TTC549 (cell line): Measurements from ENCODE around the gene DMAP1.

Experiments used
- FAIRE-seq: peaks from 2 replicates; lab custom pipeline; 2012; peaks lifted over from hg19 to GRCh38; lab: Jason Lieb, UNC

The DMAP1 gene

GRCh38 chr1:44256762-44257554 is 43.7 kb downstream of the DMAP1 start:
- FAIRE-seq, result no peak

DNA sequence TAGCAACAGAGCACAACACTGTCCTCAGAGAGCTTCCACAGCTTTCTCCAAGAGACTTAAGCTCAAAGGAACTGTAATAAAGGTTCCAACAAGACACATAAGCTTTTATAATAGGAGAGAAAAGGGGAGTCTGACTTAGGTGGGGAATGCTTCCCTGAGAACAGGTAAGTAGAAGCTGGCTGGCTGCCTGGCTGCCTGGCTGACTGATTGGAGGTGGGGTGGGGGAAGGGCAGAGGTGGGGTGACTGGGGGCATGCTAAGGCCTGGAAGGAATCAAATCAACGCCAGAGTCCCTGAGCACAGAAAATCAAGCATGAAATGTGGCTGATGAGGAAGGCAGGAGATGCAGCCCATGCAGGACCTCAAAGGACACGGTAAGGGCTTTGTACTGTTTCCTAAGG is 45.8 kb downstream of the DMAP1 start:
- FAIRE-seq, result no peak

DNA sequence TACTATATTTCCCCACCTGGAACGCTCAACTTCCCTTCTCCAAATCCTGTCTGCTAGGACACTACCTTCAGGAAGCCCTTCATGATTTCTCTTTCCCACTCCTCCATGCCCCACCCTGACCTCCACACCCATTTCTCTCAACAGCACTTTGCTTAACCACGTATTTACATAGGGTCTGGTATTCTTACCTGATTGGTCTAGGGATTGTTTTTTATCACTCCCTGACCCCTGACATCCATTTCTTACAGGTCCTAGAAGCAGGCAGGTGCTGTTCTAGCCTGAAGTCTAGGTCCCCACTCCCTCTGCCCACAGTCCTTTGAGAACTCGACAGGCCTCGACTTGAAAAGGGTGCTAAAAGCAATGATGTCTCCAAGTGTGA is 47.5 kb downstream of the DMAP1 start:
- FAIRE-seq, result no peak

- no peak for FAIRE-seq
Observed at GRCh38 chr1:44261171-44261817, 48.0 kb downstream of the DMAP1 start.

DNA sequence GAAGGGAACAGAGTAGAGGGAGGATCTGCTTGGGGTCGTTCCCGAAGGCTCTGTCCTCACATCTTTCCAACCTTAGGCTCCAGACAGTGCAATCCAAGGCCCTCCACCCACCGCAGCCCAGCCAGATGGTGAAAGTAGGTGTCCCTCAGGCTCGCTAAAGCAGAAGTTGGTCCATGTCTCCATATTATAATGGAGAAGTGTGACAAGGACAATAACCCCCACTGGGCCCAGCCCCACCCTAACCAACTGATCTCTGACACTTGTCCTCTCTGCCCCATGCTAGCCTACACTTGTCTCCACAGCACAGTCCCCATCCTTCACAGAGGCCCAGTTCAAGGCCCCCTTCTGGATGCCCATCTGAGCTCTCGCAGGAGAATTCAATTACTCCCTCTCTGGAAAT is 48.7 kb downstream of the DMAP1 start:
- no peak for FAIRE-seq

DNA sequence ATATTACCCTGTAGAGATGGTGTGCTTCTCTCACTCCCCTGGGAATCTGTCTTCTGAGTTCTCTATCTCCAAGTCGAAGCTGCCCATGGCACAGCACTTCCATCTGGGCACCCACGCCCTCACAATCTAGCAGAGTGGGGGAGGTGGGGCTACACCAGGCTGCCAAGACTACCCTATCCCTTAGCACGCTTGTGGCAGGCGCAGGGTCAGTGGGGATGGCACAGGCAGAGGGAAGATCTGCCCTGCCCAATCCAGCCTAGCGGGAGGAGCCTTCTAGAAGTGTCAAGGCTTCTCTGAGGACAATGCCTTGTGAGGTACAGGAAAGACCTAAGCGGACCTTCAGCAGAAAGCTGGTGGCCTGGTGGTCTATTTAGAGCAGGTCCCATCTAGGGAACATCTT is 49.1 kb downstream of the DMAP1 start:
- no peak for FAIRE-seq

DNA sequence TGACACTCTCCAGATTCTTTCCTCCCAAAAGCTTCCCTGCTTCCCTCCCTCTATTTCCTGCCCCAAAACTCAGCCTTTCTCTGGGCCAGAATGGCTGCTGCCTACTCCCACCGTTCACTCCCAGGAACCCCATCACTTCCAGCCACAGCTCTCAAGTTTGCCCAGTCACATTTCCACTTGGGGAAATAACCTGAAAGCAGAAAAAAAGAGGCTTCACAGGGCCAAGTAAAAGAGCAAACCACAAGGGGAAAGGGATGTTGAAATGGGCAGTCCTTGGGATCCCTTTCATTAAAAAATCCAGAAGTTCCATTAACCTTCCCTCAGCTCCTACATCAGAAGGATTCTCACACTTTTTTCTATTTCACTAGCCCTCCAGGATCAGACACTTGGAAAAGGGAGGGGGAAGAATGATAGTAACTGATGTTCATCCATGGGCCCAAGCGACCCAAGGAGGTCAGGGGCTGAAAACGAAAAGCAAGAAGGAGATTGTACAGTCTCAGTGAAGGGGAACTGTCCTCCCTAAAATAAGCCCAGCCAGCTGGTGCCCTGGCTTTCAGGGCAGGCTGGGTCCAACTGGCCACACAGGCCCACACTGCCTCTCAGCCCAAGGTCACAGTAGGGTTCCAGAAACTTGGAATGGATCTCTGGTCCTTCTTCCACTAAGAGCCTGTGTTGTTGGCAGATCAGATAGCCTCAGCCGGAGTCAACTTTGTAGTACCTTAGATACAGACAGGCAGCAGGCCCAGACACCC is 49.7 kb downstream of the DMAP1 start:
- no peak for FAIRE-seq

- FAIRE-seq, result no peak
Observed at GRCh38 chr1:44263568-44264450, 50.5 kb downstream of the DMAP1 start.

- FAIRE-seq, result no peak
Observed at GRCh38 chr1:44264451-44264771, 51.1 kb downstream of the DMAP1 start.

- FAIRE-seq, result no peak
Observed at GRCh38 chr1:44265656-44266358, 52.5 kb downstream of the DMAP1 start.

DNA sequence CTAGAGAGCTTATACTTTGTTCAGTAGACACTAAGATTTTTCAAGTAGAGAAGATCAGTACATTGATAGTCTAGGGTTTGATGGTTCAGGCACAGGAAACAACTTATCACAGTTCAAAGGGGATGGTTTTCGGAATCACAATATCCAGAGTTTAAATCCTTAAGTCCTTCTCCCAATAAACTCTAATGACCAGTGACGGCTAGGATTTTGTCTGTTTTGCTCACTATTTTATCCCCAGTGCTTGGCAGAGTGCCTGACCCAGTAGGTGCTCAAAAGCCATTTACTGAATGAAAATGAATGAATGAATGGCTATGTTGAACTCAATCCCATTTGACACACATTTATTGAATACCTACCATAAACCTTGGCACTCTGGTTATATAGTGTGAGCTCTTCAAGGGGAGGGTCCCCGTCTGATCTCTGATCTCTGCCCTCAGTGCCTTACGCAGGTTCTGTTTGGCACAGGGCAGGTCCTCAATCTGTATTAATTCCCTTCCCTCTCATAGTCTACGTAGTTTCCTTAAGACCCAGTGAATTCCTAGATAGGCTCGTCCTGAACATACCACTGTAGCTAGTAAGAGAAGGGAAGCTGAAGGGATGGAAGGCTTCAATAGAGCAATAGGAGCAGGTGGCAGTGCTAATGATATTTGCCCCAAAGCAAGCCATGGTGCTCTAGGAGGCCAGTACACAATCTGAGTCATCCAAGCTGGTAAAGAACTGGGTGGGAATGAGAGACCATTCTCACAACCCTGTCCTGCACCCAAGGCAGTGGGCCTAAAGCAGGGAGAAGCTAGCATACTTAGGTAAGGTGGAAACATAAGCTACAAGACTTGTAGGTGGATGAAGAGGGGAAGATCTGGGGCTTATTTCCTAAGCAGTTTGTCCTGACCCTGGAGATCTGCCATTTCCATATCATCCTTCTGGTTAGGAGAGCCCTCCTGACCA is 53.4 kb downstream of the DMAP1 start:
- FAIRE-seq, result no peak

DNA sequence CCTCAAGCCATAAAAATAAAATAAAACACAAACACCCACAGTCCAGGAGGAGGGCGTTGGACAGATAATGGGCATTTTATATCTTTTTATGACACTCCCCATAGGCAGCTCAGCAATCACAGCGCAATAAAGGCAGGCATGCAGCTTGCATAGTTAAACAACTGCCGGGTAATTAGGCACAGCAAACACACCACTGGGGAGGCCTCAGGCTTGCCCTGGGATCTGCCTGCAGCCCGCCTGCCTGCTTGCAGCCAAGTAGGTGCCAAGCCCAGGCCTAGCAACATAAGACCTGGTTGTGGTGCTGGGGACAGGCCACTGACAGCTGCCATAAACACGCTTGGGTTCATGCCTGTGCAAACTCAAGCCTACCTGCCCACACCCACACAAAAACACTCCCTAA is 54.2 kb downstream of the DMAP1 start:
- no peak for FAIRE-seq

DNA sequence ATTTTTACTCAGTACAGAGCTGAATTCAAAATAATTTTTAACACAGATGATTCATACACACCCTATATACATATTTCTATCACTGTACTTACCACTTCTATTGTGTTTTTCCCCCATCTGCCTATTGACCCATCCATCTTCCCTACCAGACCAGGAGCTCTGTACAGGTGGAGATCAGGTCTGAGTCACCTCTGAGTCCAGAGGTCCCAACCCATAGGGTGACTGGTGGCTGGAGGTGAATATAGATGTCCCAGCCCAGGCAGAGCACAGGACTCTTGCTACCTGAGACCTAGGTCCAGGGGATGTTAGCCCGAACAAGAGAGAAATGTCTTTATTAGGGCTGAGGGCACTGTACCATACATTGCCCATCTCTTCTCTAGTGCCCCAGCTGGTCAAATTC is 54.8 kb downstream of the DMAP1 start:
- FAIRE-seq, result no peak
